Measurements from ENCODE around the gene ST3GAL3.

ST3GAL3 gene

GRCh38 chr1:43851561-43852338 lies 144.4 kb downstream of the ST3GAL3 start:
- no peak for DNase-seq (ENCODE audit: low read depth)

- no peak for DNase-seq (ENCODE audit: low read depth)
Observed at GRCh38 chr1:43853161-43853921, 146.0 kb downstream of the ST3GAL3 start.

DNA sequence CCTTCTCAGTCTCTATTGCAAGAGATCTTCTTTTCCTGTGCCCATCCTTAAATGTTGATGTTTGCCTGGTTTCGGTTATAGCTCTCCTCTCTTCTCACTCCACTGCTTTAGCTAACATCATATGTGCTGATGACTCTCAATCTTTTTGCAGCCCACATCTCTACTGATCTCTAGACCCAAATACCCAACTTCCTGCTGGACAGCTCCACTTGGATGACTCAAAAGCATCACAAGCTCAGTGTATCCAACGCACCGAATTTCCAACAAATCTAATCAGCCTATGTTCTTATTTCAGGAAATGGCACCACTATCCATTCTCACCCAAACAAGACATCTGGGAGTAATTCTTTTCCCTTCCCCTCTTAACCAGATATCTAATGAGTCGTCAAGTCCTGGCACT lies 147.1 kb downstream of the ST3GAL3 start:
- no peak for DNase-seq (ENCODE audit: low read depth)

- no peak for DNase-seq (ENCODE audit: low read depth)
Observed at GRCh38 chr1:43856188-43856587, 148.9 kb downstream of the ST3GAL3 start.

DNA sequence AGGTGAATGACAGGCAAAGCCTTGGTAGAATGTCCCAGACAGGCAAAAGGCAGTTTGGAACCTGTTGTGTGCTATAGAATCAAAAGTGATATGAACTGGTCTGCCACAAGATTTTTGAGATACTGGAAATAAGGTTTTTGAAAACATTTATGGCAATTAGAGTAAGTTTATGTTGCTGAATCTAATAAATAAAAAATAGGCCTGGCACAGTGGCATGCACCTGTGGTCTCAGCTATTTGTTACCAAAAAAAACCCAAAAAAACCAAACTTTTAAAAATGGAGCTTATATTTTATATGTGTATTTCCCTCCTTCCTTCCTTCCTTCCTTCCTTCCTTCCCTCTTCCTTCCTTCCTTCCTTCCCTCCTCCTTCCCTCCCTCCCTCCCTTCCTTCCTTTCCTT lies 149.8 kb downstream of the ST3GAL3 start:
- no peak for DNase-seq (ENCODE audit: low read depth)

DNA sequence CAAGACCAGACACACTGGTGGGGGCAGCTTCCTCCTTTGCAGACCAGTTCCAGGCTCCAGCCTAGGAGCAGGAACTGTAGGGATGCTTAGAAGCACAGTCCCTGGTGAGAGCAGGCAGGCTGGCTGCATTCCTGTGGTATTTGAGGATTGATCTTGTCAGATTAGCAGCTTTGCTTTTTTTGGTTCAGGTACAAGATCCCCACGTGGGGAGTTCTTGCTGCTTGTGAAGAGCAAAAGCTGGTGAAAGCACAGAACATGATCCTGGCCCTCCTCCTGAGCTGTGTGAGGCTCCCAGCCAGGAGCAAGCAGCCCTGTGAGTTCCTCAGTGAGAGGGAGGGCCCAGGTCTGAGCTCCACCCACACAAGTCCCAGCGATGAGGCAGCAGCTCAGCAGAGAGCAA lies 151.0 kb downstream of the ST3GAL3 start:
- DNase-seq (ENCODE audit: low read depth) = no peak

- no peak for DNase-seq (ENCODE audit: low read depth)
Observed at GRCh38 chr1:43861337-43861736, 154.0 kb downstream of the ST3GAL3 start.

- no peak for DNase-seq (ENCODE audit: low read depth)
Observed at GRCh38 chr1:43861988-43862735, 154.8 kb downstream of the ST3GAL3 start.

GRCh38 chr1:43864111-43865045 lies 157.0 kb downstream of the ST3GAL3 start:
- DNase-seq (ENCODE audit: low read depth) = no peak

DNA sequence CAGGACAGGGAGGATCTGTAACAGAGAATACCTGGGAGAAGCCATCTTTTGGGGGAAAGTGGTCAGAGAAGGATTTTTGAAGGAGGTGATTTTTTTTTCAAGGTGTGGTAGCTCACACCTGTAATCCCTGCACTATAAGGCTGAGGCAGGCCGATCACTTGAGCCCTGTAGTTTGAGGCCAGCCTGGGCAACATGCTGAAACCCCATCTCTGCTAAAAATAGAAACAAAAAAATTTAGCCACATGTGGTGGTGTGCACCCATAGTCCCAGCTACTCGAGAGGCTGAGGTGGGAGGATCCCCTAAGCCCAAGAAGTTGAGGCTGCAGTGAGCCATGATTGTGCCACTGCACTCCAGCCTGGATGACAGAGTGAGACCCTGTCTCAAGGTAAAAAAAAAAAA lies 158.9 kb downstream of the ST3GAL3 start:
- DNase-seq (ENCODE audit: low read depth) = no peak

- no peak for DNase-seq (ENCODE audit: low read depth)
Observed at GRCh38 chr1:43867976-43868740, 160.8 kb downstream of the ST3GAL3 start.

DNA sequence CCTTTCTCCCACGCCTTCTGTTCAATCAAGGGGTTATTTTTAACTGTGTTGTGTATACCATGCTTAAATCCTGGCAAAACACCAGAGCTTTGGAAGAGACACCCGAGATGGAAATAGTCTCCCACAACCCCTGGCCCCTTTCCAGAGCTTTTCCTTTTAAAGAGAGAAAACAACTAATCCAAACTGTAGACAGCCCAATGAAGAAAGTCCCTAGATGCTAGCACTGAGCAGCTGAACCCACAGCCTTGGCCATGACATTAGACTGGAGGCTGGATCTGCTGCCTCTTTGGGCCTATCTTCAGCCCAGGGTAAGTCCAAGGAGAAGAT lies 161.4 kb downstream of the ST3GAL3 start:
- no peak for DNase-seq (ENCODE audit: low read depth)

GRCh38 chr1:43870306-43870705 lies 163.0 kb downstream of the ST3GAL3 start:
- no peak for DNase-seq (ENCODE audit: low read depth)

- no peak for DNase-seq (ENCODE audit: low read depth)
Observed at GRCh38 chr1:43871181-43871910, 164.0 kb downstream of the ST3GAL3 start.

DNA sequence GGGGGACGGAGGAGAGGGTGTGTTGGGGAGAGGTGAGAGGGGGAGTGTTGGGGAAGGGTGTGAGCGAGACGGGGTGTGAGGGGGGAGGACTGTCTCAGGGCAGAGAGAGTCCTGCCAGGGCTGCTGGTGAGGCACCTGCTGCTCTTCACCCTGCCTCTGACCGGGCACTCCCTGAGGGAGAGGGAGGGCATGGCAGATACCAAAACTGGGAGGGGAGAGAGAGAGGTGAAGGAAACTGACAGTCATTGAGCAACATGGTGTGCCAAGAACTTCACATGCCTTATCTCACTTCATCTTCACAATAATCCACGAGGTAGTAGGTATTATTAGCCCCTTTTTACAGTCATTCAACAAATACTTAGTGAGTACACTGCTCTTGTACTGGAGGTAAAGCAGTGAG lies 164.9 kb downstream of the ST3GAL3 start:
- no peak for DNase-seq (ENCODE audit: low read depth)

DNA sequence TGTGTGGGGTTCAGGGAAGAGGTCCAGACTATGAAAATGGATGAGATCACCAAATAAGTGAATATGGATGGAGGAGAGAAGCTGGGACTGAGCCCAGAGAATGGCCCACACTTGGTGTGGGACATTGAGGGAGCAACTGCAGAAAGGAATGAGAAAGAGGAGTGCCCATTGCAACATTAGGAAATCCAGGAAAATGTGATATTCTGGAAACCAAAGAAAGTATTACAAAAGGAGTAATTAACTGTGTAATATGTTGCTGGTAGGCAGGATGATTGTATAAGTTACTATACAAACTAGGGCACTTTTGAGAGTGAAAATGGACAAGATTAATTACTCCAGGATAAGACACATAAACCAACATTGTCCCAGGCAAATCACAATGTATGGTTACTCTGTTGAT lies 166.5 kb downstream of the ST3GAL3 start:
- no peak for DNase-seq (ENCODE audit: low read depth)

- DNase-seq (ENCODE audit: low read depth) = no peak
Observed at GRCh38 chr1:43874716-43875115, 167.4 kb downstream of the ST3GAL3 start.

GRCh38 chr1:43875331-43875730 lies 168.0 kb downstream of the ST3GAL3 start:
- DNase-seq (ENCODE audit: low read depth) = no peak

DNA sequence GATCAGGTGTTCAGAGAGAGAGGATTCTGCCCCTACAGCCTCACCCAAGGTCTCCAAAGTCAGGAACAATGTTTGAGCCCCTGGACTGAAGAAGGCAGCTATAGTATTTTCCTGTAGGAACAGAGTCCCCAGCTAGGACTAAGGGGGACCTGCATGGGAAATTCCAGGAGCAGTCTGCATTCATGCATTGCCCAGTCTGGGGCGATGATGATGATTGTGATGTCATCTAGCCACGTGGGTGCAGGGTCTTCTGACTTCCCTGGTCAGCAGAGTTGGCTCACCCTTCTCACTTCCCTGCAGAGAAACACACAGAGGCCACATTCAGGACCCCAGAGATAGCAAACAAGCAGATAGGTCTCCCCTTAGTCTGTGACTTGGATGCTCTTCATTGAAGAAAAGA lies 169.8 kb downstream of the ST3GAL3 start:
- DNase-seq (ENCODE audit: low read depth) = no peak

DNA sequence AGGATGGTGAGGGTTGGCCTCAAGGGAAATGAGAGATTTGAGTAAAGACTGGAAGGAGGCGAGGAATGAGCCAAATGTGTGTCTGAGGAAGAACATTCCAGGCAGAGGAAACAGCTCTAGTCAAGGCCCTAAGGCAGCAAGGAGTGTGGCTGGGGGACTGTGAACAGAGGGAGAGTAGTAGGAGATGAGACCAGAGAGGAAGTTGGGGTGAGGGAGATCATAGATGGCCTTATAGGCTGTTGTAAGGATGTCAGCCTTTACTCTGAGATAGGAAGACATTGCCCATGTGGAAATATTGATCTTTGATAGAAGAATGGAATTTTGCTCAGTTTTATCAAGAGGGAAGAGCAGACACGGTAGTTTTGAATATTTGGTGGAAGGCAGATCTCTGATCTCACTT lies 171.1 kb downstream of the ST3GAL3 start:
- no peak for DNase-seq (ENCODE audit: low read depth)

All from activated T-cell treated with anti-CD3 and anti-CD28 coated beads for 48 hours (primary cell).